Measurements from ENCODE around the gene C10orf105.

DNA sequence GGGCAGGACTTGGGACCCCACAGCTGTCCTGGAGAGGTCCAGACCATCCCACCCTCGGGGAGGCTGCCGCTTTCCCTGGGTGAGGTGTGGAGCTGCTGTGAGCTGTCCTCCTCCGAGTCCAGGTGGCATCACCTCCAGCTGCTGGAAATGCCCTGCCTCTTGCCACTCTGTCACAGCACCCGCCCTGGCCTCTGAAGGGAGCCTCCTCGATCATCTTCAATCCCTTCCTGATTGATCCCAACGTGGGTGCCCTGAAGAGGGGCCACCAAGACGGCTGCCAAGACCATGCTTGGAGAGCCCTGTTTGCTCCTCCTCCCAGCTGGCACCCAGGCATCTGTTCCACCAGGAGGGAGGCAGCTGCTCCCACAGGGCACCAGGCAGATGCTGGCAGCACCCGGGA is 4.6 kb downstream of the C10orf105 start:
- TF ChIP-seq, protein P1, sequence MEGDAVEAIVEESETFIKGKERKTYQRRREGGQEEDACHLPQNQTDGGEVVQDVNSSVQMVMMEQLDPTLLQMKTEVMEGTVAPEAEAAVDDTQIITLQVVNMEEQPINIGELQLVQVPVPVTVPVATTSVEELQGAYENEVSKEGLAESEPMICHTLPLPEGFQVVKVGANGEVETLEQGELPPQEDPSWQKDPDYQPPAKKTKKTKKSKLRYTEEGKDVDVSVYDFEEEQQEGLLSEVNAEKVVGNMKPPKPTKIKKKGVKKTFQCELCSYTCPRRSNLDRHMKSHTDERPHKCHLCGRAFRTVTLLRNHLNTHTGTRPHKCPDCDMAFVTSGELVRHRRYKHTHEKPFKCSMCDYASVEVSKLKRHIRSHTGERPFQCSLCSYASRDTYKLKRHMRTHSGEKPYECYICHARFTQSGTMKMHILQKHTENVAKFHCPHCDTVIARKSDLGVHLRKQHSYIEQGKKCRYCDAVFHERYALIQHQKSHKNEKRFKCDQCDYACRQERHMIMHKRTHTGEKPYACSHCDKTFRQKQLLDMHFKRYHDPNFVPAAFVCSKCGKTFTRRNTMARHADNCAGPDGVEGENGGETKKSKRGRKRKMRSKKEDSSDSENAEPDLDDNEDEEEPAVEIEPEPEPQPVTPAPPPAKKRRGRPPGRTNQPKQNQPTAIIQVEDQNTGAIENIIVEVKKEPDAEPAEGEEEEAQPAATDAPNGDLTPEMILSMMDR (IDR thresholded peaks at IDR 0.05; ENCODE audit: low read length): no peak
- no peak for TF ChIP-seq EZH2 (IDR thresholded peaks at IDR 0.05; ENCODE audit: borderline replicate concordance, low read length)

All from OCI-LY1 (cell line).